Measurements from ENCODE around the gene ATRN.

- TF ChIP-seq MXD4 (CRISPR knock-in tag; IDR thresholded peaks at IDR 0.05; ENCODE audit: borderline replicate concordance) = no peak
- TF ChIP-seq E2F4 (CRISPR knock-in tag; IDR thresholded peaks at IDR 0.05; ENCODE audit: borderline replicate concordance, low read depth) = no peak
- no peak for TF ChIP-seq FOXK1 (CRISPR knock-in tag; IDR thresholded peaks at IDR 0.05)
- no peak for TF ChIP-seq MAX (CRISPR knock-in tag; IDR thresholded peaks at IDR 0.05)
- TF ChIP-seq MYBL2 (CRISPR knock-in tag; IDR thresholded peaks at IDR 0.05) = no peak
Measured at GRCh38 chr20:3434232-3434631, 36.6 kb upstream of the ATRN start.
